ENCODE measurements around the gene EP400.

DNA sequence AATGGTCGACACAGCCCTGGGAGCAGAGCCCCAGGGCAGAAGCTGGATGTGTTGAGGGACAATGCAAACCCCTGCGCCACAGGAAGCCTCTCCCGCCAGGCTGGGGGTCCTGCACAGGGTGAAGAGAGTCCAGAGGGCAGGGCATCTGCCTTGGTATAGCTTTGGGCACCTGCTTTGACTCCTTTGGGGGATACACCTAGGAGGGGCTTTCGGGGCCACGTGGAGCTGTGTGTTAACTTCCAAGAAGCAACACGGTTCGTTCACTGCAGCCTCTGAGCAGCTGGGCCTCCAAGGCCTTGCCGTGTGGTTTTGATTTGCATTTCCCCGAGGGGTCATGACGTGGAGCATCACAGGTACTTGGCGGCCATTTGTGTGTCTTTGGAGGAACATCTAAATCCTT, 26.5 kb upstream of the EP400 start:
- TF ChIP-seq, protein P1, sequence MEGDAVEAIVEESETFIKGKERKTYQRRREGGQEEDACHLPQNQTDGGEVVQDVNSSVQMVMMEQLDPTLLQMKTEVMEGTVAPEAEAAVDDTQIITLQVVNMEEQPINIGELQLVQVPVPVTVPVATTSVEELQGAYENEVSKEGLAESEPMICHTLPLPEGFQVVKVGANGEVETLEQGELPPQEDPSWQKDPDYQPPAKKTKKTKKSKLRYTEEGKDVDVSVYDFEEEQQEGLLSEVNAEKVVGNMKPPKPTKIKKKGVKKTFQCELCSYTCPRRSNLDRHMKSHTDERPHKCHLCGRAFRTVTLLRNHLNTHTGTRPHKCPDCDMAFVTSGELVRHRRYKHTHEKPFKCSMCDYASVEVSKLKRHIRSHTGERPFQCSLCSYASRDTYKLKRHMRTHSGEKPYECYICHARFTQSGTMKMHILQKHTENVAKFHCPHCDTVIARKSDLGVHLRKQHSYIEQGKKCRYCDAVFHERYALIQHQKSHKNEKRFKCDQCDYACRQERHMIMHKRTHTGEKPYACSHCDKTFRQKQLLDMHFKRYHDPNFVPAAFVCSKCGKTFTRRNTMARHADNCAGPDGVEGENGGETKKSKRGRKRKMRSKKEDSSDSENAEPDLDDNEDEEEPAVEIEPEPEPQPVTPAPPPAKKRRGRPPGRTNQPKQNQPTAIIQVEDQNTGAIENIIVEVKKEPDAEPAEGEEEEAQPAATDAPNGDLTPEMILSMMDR (IDR thresholded peaks at IDR 0.05; ENCODE audit: poor library complexity), result no peak
- no peak for TF ChIP-seq EZH2 (IDR thresholded peaks at IDR 0.05; ENCODE audit: borderline replicate concordance)
- no peak for TF ChIP-seq EZH2phosphoT487 (IDR thresholded peaks at IDR 0.05; ENCODE audit: low read depth, severe bottlenecking, unreplicated experiment)
